HEK293T (cell line): ENCODE data around the gene EIF6.

ENCODE experiments used
- CTCF ChIA-PET: fragments of 350-600 bp; formaldehyde crosslinking; extraction: SDS; loops from one replicate; lab custom pipeline; 2021; ENCODE audit warnings: antibody characterized with exemption, inconsistent platforms; lab: Yijun Ruan, JAX
- POLR2A ChIA-PET: fragments of 350-600 bp; formaldehyde crosslinking; extraction: SDS; loops from one replicate; lab custom pipeline; 2020; ENCODE audit warnings: antibody characterized with exemption, inconsistent platforms; lab: Yijun Ruan, JAX
- DNase-seq: peaks from one replicate; pipeline ENCODE4 v3.0.0; 2012; ENCODE audit warnings: mixed read lengths; ENCODE audit errors: extremely low spot score
- ARNT ChIP-seq: fragments of 450-650 bp; IDR thresholded peaks from 2 replicates; pipeline ENCODE4 v1.6.1; 2017; ENCODE audit warnings: mild to moderate bottlenecking
- BHLHE40 ChIP-seq: fragments of 450-650 bp; IDR thresholded peaks from 2 replicates; pipeline ENCODE4 v1.6.1; 2016; ENCODE audit warnings: mild to moderate bottlenecking, moderate library complexity, borderline replicate concordance
- CTBP1 ChIP-seq: fragments of 450-650 bp; IDR thresholded peaks from 2 replicates; pipeline ENCODE4 v1.6.1; 2016; ENCODE audit warnings: borderline replicate concordance
- ELF4 ChIP-seq: fragments of 450-650 bp; IDR thresholded peaks from 2 replicates; pipeline ENCODE4 v1.6.1; 2017; ENCODE audit warnings: antibody characterized with exemption
- FOXA1 ChIP-seq: fragments of 450-650 bp; IDR thresholded peaks from 2 replicates; pipeline ENCODE4 v1.6.1; 2016; ENCODE audit warnings: mild to moderate bottlenecking
- FOXK2 ChIP-seq: fragments of 450-650 bp; IDR thresholded peaks from 2 replicates; pipeline ENCODE4 v1.6.1; 2016; ENCODE audit warnings: mild to moderate bottlenecking
- FOXM1 ChIP-seq: fragments of 450-650 bp; IDR thresholded peaks from 2 replicates; pipeline ENCODE4 v1.6.1; 2017; ENCODE audit warnings: mild to moderate bottlenecking, borderline replicate concordance
- HDGF ChIP-seq: fragments of 450-650 bp; IDR thresholded peaks from 2 replicates; pipeline ENCODE4 v1.6.1; 2017; ENCODE audit warnings: antibody characterized with exemption, borderline replicate concordance
- L3MBTL2 ChIP-seq: fragments of 450-650 bp; conservative IDR thresholded peaks from 2 replicates; pipeline ENCODE4 v1.6.1; 2016; ENCODE audit warnings: mild to moderate bottlenecking
- LEF1 ChIP-seq: fragments of 450-650 bp; IDR thresholded peaks from 2 replicates; pipeline ENCODE4 v1.6.1; 2017; ENCODE audit warnings: mild to moderate bottlenecking, borderline replicate concordance
- NFRKB ChIP-seq: fragments of 450-650 bp; IDR thresholded peaks from 2 replicates; pipeline ENCODE4 v1.6.1; 2016; ENCODE audit warnings: mild to moderate bottlenecking, moderate library complexity
- SP1 ChIP-seq: fragments of 450-650 bp; IDR thresholded peaks from 2 replicates; pipeline ENCODE4 v1.6.1; 2017
- SUZ12 ChIP-seq: fragments of 450-650 bp; IDR thresholded peaks from 2 replicates; pipeline ENCODE4 v1.6.1; 2016; ENCODE audit warnings: mild to moderate bottlenecking
- TARDBP ChIP-seq: fragments of 450-650 bp; IDR thresholded peaks from 2 replicates; pipeline ENCODE4 v1.6.1; 2016
- ZNF384 ChIP-seq: fragments of 450-650 bp; IDR thresholded peaks from 2 replicates; pipeline ENCODE4 v1.6.1; 2016
- TF ChIP-seq, protein P1 (sequence below): fragments of 450-650 bp; IDR thresholded peaks from 2 replicates; pipeline ENCODE4 v1.6.1; 2016

EIF6 gene

DNA sequence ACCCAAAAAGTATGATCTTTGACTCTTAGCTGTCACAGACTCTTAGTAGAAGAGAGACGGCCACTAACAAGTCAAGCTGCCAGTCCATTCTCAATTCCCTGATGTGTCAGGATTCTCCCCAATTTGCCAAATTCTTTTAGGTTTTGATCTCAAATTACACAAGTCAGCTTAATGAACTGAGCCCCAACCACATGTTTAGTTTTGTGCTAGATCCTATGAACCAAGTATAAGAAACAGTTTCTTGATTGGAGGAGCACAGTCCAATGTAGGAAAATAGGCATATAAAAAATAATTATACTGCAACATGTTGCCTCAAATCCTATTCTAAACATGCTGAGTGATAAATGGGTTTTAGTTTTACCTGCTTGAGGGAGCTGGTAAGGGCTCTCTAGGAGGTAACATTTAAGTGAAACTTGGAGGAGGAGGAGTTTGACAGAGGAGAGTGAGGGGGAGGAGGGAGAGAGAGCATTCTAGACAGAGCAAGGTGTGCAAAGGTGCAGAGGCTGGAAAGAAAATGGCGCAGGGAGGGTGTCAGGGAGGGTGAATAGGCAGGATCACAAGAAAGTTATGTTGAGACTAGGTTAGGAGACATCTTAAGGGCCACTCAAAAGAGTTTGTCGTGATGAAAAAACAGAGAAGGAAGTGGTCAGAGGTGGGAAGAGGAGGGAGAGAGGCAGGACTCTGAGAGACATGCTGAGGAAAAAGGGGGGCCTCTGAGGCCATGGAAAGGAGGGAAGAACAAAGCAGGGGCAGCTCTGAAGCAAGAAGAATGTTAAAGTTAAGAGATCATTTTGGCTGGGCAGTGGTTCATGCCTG, 30.5 kb upstream of the EIF6 start:
- no peak for DNase-seq
- ChIA-PET POLR2A (no interaction called here), CTCF (interaction anchor here (1.0 kb wide), 1 partner anchor 11 kb away, joined by 3 read pairs; no protein-coding TSS in a partner anchor)
- no peak for TF ChIP-seq TARDBP
- TF ChIP-seq L3MBTL2: no peak
- TF ChIP-seq HDGF: no peak

DNA sequence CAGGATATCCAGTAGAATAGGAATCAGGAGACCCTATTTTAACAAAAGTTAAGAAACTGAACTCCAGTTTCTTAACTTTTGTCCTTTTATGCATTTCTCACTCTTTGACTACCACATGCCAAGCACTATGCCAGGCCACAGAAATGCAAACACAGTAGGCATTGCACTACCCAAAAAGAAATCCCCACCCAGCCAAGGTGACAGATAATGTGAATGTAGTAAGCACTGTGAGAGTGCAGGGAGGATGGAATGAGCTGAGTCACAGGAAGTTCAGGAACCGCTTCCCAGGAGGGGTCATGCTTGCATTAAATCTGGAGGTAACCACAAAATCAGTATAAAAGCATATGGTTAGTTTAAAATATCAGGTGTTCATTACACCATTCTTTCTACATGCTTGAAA, 27.7 kb upstream of the EIF6 start:
- TF ChIP-seq L3MBTL2 (no peak), ELF4 (no peak), TARDBP (no peak), FOXM1 (no peak), SP1 (no peak), ARNT (no peak), FOXA1 (no peak), LEF1 (no peak), CTBP1 (no peak)
- DNase-seq: no peak
- ChIA-PET CTCF (no interaction called here), POLR2A (interaction anchor here (1.3 kb wide), 1 partner anchor 142 kb away, joined by 3 read pairs; no protein-coding TSS in a partner anchor)

DNA sequence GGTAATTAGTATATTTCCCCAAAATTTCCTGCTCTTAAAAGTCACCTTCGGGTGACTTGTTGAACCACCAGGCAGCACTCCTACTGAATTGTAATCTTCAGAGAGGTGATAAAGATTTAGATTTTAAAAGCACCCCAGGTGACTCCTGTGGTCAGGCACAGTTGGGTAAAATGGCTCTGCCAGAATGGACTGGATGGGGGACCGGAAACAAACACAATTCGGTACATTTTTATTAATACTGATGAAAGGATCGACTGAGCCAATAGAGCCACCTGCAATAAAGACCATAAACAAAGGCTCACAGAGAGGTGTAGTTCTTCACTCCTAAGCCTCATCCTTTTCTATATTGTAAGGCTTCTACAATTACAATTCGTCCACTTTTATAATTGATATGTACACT, 27.2 kb upstream of the EIF6 start:
- CTCF ChIA-PET: no interaction called here
- TF ChIP-seq SP1: no peak
- no peak for TF ChIP-seq ARNT
- no peak for TF ChIP-seq TARDBP
- no peak for TF ChIP-seq L3MBTL2
- no peak for TF ChIP-seq NFRKB
- DNase-seq: no peak
- POLR2A ChIA-PET: interaction anchor here (1.3 kb wide), 1 partner anchor 143 kb away, joined by 3 read pairs; no protein-coding TSS in a partner anchor

DNA sequence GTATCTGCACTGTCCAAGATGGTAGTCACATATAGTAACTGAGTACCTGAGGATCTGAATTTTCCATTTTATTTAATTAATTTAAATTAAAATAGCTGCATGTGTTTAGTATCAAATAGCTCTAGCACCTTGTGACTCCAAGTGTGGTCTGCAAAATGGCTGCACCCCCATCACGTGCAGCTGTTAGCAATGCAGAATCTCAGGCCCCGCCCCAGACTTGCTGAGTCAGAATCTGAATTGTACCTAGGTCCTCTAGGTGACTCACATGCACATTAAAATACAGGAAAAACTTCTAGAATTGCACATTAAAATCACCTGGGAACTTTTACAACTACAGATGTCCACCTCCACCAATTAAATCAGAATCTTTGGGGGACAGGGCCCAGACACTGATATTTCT, 26.8 kb upstream of the EIF6 start:
- CTCF ChIA-PET: no interaction called here
- POLR2A ChIA-PET: no interaction called here
- TF ChIP-seq ARNT (no peak), TARDBP (no peak), LEF1 (no peak)
- no peak for DNase-seq

DNA sequence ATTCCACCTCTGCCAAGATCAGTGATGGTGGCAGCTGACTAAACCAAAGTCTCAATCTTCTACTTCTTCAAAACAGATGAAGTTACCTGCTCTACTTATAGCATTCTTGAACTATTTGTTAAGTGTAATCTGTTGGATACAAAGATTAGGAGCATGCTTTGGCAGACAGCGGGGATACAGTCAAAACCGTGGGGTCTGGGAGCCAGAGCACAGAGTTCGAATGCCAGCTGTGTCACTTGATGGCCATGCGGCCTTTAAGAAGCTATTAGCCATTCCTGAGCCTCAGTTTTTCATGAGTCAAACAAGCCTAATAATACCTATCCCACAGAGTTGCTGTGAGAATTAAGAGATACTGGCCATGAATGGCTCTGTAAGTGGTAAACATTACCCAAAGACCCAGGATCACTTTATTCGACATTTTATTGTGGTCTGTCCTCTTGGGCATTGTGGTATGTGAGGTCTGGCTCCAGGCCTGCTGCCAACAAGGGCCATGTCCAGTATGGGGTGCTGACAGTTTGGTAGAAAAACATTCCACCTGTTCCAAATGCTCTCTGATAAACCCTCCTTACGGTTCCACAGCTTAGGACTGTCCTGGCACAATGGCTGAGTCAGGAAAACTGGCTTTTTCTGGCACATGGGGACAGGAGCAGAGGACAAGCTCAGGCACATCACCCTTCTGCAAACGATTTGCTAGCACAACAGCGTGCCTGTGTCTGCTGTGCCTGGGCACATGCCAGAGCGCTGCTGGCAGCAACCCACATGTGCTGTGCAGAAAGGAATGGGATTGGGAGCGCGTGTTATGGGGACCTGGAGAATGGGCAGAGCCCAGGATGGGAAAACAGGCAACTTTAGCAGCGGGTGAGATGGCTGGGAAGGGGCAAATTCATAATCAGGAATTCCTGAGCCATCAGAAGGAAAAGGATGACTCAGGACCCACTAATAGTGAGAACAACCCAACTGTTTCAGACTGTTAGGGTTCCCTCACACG, 23.4 kb upstream of the EIF6 start:
- ChIA-PET CTCF (interaction anchor here (0.6 to 4.8 kb wide), 7 partner anchors 10 to 685 kb away, joined by 4 to 36 read pairs (median 8); partner anchors contain the start of gene GDF5), POLR2A (interaction anchor here (1.3 to 1.6 kb wide), 3 partner anchors 10 to 147 kb away, joined by 4 to 8 read pairs (median 4); partner anchors contain the start of gene EIF6)
- TF ChIP-seq SP1 (no peak), ZNF384 (no peak), ARNT (no peak)
- no peak for DNase-seq

DNA sequence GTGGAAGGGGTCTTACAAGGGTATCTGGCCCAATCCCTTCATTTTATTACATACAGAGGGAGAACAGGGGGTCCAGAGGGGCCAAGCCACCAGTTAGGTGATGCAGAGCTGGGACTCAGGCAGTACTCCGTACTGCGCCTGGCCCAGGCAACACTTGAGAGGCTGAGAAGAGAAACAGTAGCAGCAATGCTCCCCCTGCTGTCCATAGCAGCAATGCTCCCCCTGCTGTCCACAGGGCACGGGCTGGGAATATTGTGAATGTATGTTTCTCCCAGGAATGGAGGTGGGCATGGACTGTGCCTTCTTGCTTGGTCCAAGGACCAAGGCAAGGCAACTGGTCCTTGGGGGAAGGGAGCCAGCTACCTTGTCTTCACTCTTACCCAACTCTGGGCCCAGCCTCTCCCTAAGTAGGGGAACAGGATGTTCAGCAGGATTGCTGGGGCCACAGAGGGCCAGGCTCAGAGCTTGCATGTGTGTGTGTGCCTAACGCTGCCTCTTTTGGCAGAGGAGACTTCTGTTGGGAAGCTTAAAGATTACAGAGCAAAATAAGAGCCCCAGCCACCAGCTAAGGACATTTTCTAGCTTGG, 22.5 kb upstream of the EIF6 start:
- ChIA-PET POLR2A (interaction anchor here (0.7 to 1.6 kb wide), 3 partner anchors 11 to 148 kb away, joined by 3 to 8 read pairs (median 4); partner anchors contain the start of gene EIF6), CTCF (interaction anchor here (0.5 to 4.8 kb wide), 11 partner anchors 11 to 686 kb away, joined by 3 to 36 read pairs (median 6); partner anchors contain the start of gene GDF5)
- no peak for TF ChIP-seq FOXA1
- TF ChIP-seq TARDBP: no peak
- TF ChIP-seq BHLHE40: no peak
- TF ChIP-seq HDGF: no peak
- TF ChIP-seq CTBP1: no peak
- no peak for TF ChIP-seq ARNT
- no peak for TF ChIP-seq ZNF384
- TF ChIP-seq ELF4: no peak
- TF ChIP-seq NFRKB: no peak
- no peak for TF ChIP-seq LEF1
- TF ChIP-seq FOXK2: no peak
- TF ChIP-seq SP1: no peak
- no peak for TF ChIP-seq SUZ12
- TF ChIP-seq L3MBTL2: no peak
- TF ChIP-seq FOXM1: no peak
- TF ChIP-seq, protein P1, sequence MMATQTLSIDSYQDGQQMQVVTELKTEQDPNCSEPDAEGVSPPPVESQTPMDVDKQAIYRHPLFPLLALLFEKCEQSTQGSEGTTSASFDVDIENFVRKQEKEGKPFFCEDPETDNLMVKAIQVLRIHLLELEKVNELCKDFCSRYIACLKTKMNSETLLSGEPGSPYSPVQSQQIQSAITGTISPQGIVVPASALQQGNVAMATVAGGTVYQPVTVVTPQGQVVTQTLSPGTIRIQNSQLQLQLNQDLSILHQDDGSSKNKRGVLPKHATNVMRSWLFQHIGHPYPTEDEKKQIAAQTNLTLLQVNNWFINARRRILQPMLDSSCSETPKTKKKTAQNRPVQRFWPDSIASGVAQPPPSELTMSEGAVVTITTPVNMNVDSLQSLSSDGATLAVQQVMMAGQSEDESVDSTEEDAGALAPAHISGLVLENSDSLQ: no peak
- peak; percentile 80 for DNase-seq
